CD14-positive monocyte (primary cell): ENCODE data around the gene BCL2L11. TPM values are rescaled to one million over a fixed set of nuclear protein-coding genes. Genes with fewer than 3 reads are reported as not detected.

ENCODE experiments used
- DNase-seq, 3 donors: peaks; one replicate each; pipeline ENCODE4 v3.0.0-alpha.2; 2011 to 2022
- H2AFZ ChIP-seq: 2 replicates; pipeline ENCODE4 v1.6.0; 2012; ENCODE audit warnings: mild to moderate bottlenecking, low read depth, low read length, inconsistent platforms; ENCODE audit not compliant: insufficient read depth, poor library complexity, severe bottlenecking
- H3K27ac ChIP-seq, 2 donors: 1 replicate in 1 of 2; 2 replicates in 1 of 2; pipeline ENCODE4 v1.5.1; 2012 to 2013; ENCODE audit warnings: low read length in 2 of 2, control low read depth in 1 of 2, inconsistent platforms in 1 of 2, low read depth in 1 of 2, mild to moderate bottlenecking in 1 of 2
- H3K27me3 ChIP-seq, 2 donors: one replicate each; pipeline versions ENCODE4 v1.6.0 to v1.6.1; 2011 to 2013; ENCODE audit warnings: low read length in 2 of 2; ENCODE audit not compliant: control insufficient read depth in 2 of 2, insufficient read depth in 2 of 2
- H3K36me3 ChIP-seq, 2 donors: replicated peaks in 1 of 2; 1 replicate in 1 of 2; 2 replicates in 1 of 2; pipeline versions ENCODE4 v1.5.1 to v1.6.1; 2012 to 2013; ENCODE audit warnings: low read length in 2 of 2, control low read depth in 1 of 2, inconsistent platforms in 1 of 2, mild to moderate bottlenecking in 1 of 2; ENCODE audit not compliant: insufficient read depth in 2 of 2, control insufficient read depth in 1 of 2
- H3K4me1 ChIP-seq, 2 donors: 1 replicate in 1 of 2; 2 replicates in 1 of 2; pipeline versions ENCODE4 v1.5.1 to v1.6.1; 2012 to 2013; ENCODE audit warnings: low read length in 2 of 2, control low read depth in 1 of 2, inconsistent platforms in 1 of 2, mild to moderate bottlenecking in 1 of 2, moderate library complexity in 1 of 2; ENCODE audit not compliant: insufficient read depth in 2 of 2, control insufficient read depth in 1 of 2
- H3K4me2 ChIP-seq: replicated peaks from 2 replicates; pipeline ENCODE3; 2012; ENCODE audit warnings: low read length, moderate library complexity, mild to moderate bottlenecking; ENCODE audit not compliant: poor library complexity, severe bottlenecking; ENCODE audit errors: extremely low read depth
- H3K4me3 ChIP-seq, 3 experiments: fragments of 200-600 bp in 1 of 3; sonication (generic) in 1 of 3; replicated peaks in 1 of 3; 1 replicate in 2 of 3; 2 replicates in 1 of 3; pipeline ENCODE4 v1.5.1; 2011 to 2013; ENCODE audit warnings: low read length in 3 of 3, mild to moderate bottlenecking in 3 of 3, control low read depth in 2 of 3, low read depth in 2 of 3, inconsistent platforms in 1 of 3, moderate library complexity in 1 of 3
- H3K79me2 ChIP-seq: 2 replicates; pipeline ENCODE4 v1.6.0; 2012; ENCODE audit warnings: mild to moderate bottlenecking, control low read depth, inconsistent platforms, low read length, moderate library complexity; ENCODE audit not compliant: insufficient read depth
- H3K9ac ChIP-seq: 2 replicates; pipeline ENCODE4 v1.6.0; 2017; ENCODE audit warnings: low read length, mild to moderate bottlenecking; ENCODE audit not compliant: insufficient read depth, poor library complexity, severe bottlenecking
- H3K9me3 ChIP-seq, 2 donors: replicated peaks in 1 of 2; 1 replicate in 1 of 2; 2 replicates in 1 of 2; pipeline versions ENCODE4 v1.5.1 to v1.6.1; 2012 to 2013; ENCODE audit warnings: low read length in 2 of 2, control low read depth in 1 of 2; ENCODE audit not compliant: control insufficient read depth in 1 of 2, insufficient read depth in 1 of 2
- H4K20me1 ChIP-seq: 2 replicates; pipeline ENCODE4 v1.6.0; 2012; ENCODE audit warnings: mild to moderate bottlenecking, low read length, control low read depth, moderate library complexity; ENCODE audit not compliant: insufficient read depth
- H3K27ac Mint-ChIP-seq, 7 donors: one replicate each; pipeline ENCODE4 v1.8.0; 2020; ENCODE audit warnings: mild to moderate bottlenecking in 7 of 7, mixed read lengths in 7 of 7, moderate library complexity in 6 of 7, inconsistent platforms in 2 of 7
- H3K27me3 Mint-ChIP-seq, 3 donors: one replicate each; pipeline ENCODE4 v1.8.0; 2021 to 2022; ENCODE audit warnings: low read depth in 3 of 3, mild to moderate bottlenecking in 3 of 3, mixed read lengths in 3 of 3, moderate library complexity in 3 of 3, inconsistent platforms in 1 of 3
- H3K36me3 Mint-ChIP-seq, 2 donors: one replicate each; pipeline ENCODE4 v1.8.0; 2020; ENCODE audit warnings: mixed read lengths in 2 of 2, inconsistent platforms in 1 of 2, mild to moderate bottlenecking in 1 of 2
- H3K4me1 Mint-ChIP-seq: one replicate; pipeline ENCODE4 v1.8.0; 2020; ENCODE audit warnings: mild to moderate bottlenecking, mixed read lengths
- H3K4me3 Mint-ChIP-seq, 2 donors: one replicate each; pipeline ENCODE4 v1.8.0; 2020; ENCODE audit warnings: mild to moderate bottlenecking in 2 of 2, mixed read lengths in 2 of 2, moderate library complexity in 1 of 2
- H3K9me3 Mint-ChIP-seq, 7 donors: one replicate each; pipeline ENCODE4 v1.8.0; 2020 to 2022; ENCODE audit warnings: mixed read lengths in 7 of 7, mild to moderate bottlenecking in 6 of 7, moderate library complexity in 6 of 7, inconsistent platforms in 2 of 7
- WGBS: methylation state at CpG from one replicate; pipeline ENCODE4 v1.1.5; 2013; ENCODE audit warnings: missing lambda C conversion rate; ENCODE audit not compliant: insufficient coverage; 5-methylcytosine and 5-hydroxymethylcytosine counted together
- intact Hi-C, 2 donors: fragments of 100-400 bp; cut with micrococcal nuclease; formaldehyde crosslinking; loops; one replicate each; pipeline versions ENCODE4 v1.15.0 to v1.15.1; 2023
- polyA plus RNA-seq, 3 donors: library from polyadenylated mRNA; depleted of rRNA in 1 of 3; unstranded in 2 of 3; stranded (reverse) in 1 of 3; fragments of 300-500 nt in 2 of 3; fragments of >200 nt in 1 of 3; fragmentation: Illumina TruSeq in 2 of 3; gene quantifications; 1 replicate in 2 of 3; 2 replicates in 1 of 3; pipeline ENCODE4 v1.2.3, GENCODE V29; 2012 to 2021
- TF ChIP-seq, protein P1 (sequence below): fragments of 200-600 bp; IDR thresholded peaks from one replicate; pipeline ENCODE4 v1.8.0; 2022; ENCODE audit warnings: antibody characterized with exemption, mild to moderate bottlenecking

Gene BCL2L11
- polyA plus RNA-seq, 3 donors = 8.8 to 27.6 (median 20.4) TPM

DNA sequence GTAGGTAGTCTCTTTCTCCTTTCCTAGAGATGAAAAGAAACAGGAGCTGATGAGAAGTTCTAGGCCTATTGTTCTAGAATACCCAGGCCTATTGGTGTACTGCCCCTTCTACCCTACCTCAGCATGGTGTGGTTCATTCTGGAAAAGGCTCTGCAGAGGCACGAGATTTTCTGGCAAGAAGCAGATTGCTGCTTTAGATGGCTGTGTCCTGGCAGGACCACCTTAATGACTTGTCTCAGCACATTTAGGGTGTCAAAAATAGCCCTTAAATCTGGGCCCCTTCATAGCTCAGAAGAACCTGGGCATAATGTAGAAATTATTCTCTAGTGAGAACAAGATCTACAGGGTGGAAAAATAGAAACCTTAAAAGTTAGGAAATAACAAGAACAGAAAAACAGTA, 87.9 kb downstream of the BCL2L11 start:
- Mint-ChIP-seq H3K27me3 (peaks cover 0 to 1% (median 0%) of the 10 kb centered on the region in 3 donors), H3K36me3 (peaks cover 3 to 6% of the 10 kb centered on the region in 2 donors), H3K27ac (peak overlapping the region in 1 of 7 donors; percentile 43), H3K4me1 (no peaks in the 10 kb centered on the region), H3K9me3 (peaks cover 2 to 14% (median 7%) of the 10 kb centered on the region in 7 donors), H3K4me3 (no peak overlapping the region)
- no peak overlapping the region for H3K9ac ChIP-seq
- no peaks in the 10 kb centered on the region for H3K27me3 ChIP-seq
- no peaks in the 10 kb centered on the region for H4K20me1 ChIP-seq
- no peaks in the 10 kb centered on the region for H3K36me3 ChIP-seq
- H3K79me2 ChIP-seq = no peaks in the 10 kb centered on the region
- H3K27ac ChIP-seq = no peak overlapping the region
- H3K4me2 ChIP-seq = no peak overlapping the region
- H2AFZ ChIP-seq = no peak overlapping the region
- H3K4me1 ChIP-seq = no peaks in the 10 kb centered on the region
- no CpG with 5 or more reads among the region's 1 CpG for WGBS
- TF ChIP-seq, protein P1, sequence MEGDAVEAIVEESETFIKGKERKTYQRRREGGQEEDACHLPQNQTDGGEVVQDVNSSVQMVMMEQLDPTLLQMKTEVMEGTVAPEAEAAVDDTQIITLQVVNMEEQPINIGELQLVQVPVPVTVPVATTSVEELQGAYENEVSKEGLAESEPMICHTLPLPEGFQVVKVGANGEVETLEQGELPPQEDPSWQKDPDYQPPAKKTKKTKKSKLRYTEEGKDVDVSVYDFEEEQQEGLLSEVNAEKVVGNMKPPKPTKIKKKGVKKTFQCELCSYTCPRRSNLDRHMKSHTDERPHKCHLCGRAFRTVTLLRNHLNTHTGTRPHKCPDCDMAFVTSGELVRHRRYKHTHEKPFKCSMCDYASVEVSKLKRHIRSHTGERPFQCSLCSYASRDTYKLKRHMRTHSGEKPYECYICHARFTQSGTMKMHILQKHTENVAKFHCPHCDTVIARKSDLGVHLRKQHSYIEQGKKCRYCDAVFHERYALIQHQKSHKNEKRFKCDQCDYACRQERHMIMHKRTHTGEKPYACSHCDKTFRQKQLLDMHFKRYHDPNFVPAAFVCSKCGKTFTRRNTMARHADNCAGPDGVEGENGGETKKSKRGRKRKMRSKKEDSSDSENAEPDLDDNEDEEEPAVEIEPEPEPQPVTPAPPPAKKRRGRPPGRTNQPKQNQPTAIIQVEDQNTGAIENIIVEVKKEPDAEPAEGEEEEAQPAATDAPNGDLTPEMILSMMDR = no peak
- intact Hi-C loops = no loop called here
- no peak overlapping the region for H3K4me3 ChIP-seq
- no peak for DNase-seq
- H3K9me3 ChIP-seq = peaks cover 7 to 17% of the 10 kb centered on the region in 2 donors

DNA sequence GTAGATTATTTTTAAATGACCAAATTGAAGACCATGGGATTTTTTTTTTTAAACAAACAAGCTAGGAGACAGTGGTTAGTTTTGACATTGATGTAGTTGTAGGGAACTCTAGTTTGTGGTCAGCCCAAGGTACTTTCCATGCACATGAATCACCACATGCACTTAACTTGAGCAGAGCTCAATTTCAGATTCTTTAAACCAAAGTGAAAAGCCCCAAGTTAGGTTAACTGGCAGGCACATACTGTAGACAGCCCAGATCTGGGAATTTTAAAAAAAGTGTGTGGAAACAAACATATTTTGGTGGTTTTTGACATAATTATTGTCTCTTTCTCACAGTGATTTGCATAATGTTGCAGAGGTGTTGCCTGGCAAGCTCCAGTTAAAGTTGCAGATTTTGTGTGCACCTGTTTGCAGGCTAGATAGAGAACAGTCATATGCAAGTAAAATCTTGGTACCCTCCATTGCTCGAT, 88.4 kb downstream of the BCL2L11 start:
- peaks cover 6% of the 10 kb centered on the region in 2 donors for H3K36me3 Mint-ChIP-seq
- H3K27ac Mint-ChIP-seq = peak overlapping the region in 1 of 7 donors; percentile 27
- H3K27me3 ChIP-seq = no peaks in the 10 kb centered on the region
- H4K20me1 ChIP-seq = no peaks in the 10 kb centered on the region
- H3K4me1 ChIP-seq = no peaks in the 10 kb centered on the region
- no peak overlapping the region for H3K9ac ChIP-seq
- peaks cover 7 to 22% of the 10 kb centered on the region in 2 donors for H3K9me3 ChIP-seq
- no peak overlapping the region for H3K4me3 ChIP-seq
- H3K27ac ChIP-seq = no peak overlapping the region
- no peaks in the 10 kb centered on the region for H3K79me2 ChIP-seq
- H3K4me1 Mint-ChIP-seq = no peaks in the 10 kb centered on the region
- intact Hi-C loops = no loop called here
- peak in 2 of 3 donors; percentile 23 to 66 for DNase-seq
- H2AFZ ChIP-seq = no peak overlapping the region
- WGBS = no CpG with 5 or more reads among the region's 1 CpG
- no peak overlapping the region for H3K4me2 ChIP-seq
- TF ChIP-seq, protein P1 = no peak
- peaks cover 0 to 1% (median 0%) of the 10 kb centered on the region in 3 donors for H3K27me3 Mint-ChIP-seq
- no peak overlapping the region for H3K4me3 Mint-ChIP-seq
- H3K9me3 Mint-ChIP-seq = peaks cover 4 to 19% (median 11%) of the 10 kb centered on the region in 7 donors
- H3K36me3 ChIP-seq = no peaks in the 10 kb centered on the region
